GM11168 (cell line): ENCODE measurements around the gene FAM241B.

ENCODE experiments used
- in situ Hi-C: fragments of 300-500 bp; cut with MboI; formaldehyde crosslinking; loops from one replicate; pipeline ENCODE4 v1.12.0; 2022; ENCODE audit warnings: low sequenced_read_pairs; ENCODE audit not compliant: unreplicated experiment

Gene FAM241B

DNA sequence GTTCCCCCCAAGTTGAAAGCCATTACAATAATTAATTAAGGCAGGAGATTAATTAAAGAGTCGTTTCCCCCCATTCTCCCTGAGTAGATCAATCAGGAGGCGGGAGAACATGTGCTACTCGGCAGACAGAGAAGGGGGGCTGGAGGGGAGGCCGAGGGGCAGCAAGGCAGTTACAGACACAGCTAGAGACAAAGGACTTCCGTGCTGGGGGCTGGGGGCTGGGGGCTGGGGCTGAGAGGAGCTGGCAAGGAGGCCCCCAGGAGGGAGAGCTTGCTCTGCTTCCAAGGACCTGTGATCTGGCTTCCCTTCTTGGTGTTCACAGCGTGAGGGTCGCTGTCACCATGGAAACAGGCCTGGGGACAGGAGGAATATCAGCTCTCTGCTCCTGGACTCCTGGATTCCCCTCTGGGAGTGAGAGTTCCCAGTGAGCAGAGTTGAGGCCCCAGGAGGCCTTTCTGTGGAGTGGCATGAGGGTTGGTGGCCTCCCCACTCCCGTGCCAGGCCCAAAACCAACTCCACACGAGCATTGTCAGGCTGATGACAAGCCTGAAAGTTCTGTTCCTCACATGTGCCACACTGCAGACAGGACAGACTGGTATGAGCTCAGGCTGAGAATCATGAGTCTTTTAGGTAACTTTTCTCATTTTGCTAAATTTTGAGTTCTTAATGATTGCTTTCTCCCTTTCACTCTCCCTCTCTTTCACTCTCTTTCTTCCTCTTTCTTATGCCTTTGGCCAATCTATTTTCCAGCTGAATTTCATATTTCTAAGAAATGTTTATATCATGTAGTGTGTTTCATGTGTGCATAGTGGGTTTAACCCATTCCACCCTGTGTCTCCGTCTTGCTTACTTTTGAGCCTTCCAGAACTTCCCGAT lies 16.4 kb downstream of the FAM241B start:
- in situ Hi-C loops = no loop called here

- in situ Hi-C loops = no loop called here
Measured at GRCh38 chr10:69647126-69647525, 17.1 kb downstream of the FAM241B start.

GRCh38 chr10:69647819-69648218 lies 17.8 kb downstream of the FAM241B start:
- in situ Hi-C loops = no loop called here

DNA sequence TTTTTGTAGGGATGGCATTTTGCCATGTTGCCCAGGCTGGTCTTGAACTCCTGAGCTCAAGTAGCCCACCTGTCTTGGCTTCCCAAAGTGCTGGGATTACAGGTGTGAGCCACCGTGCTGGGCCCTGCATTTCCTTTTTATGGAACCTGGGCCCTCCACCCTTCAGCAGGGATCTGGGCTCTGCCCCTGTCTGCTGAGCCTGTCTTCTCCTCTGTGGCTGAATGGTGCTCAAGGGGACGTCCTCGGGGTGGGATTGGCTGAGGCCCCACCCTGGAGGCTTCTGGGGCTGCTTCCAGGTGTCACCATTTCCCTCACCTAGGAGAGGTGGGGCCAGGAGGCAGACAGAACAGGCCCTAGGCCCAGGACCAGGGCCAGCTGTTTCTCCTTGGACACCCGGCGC lies 18.4 kb downstream of the FAM241B start:
- in situ Hi-C loops = no loop called here

DNA sequence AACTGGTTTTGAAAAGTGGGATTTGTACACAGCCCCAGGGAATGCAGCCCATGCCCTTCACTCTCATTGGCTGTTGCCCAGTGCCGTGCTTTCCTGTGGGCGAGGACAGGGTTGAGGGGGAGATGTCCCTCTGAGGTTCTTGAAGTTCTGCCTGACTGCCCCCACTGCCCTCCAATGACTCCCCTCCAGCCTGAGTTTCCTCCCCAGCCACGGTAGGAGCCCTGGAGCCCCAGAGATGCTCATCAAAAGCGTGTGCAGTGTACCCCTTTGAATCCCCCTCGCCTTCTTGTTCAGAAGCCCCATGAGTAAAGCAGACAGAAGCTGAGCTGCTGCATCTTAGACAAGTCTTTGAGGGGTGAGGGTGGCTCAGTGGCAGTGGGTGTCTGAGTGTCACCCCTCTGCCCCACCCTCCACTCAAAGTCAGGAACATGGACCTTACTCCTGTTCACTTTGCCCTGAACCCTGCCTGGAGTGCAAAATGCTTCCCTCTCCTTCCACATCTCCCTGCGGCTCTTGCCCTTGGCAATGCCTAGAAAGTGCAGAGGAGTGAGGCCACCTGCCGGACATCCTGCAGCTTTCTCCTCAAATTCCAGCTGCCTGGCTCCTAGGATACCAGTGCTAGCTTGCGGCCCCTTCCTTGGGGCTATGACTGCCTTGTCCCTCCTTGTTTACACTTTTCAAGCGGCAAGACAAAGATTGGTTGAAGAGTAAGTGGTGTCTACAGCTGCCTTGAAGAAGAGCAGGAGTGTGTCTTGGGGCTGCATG lies 19.9 kb downstream of the FAM241B start:
- in situ Hi-C loops = no loop called here

GRCh38 chr10:69650589-69651261 lies 20.7 kb downstream of the FAM241B start:
- in situ Hi-C loops = no loop called here

DNA sequence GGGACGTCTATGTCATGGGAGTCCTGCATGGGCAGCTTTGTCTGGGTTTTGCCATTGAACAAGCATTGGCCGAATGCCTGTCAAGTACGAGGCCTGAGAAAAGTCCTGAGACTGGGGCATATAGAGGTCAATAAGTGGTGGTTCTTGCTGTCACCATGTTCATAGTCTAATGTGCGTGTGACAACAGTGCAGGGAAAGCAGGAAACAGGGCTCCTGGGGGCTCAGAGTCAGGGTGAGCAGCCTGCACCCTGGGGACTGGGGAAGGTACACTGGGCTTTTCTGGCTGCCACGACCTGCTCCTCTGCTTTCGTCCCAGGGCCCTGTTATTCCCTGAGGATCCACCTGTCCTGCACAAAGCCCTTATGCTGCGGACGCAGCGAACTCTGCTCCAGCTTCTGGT lies 21.3 kb downstream of the FAM241B start:
- in situ Hi-C loops = no loop called here

- in situ Hi-C loops = no loop called here
Measured at GRCh38 chr10:69652111-69652856, 22.2 kb downstream of the FAM241B start.

GRCh38 chr10:69652857-69653199 lies 22.8 kb downstream of the FAM241B start:
- in situ Hi-C loops = no loop called here

GRCh38 chr10:69653561-69653960 lies 23.5 kb downstream of the FAM241B start:
- in situ Hi-C loops = no loop called here

DNA sequence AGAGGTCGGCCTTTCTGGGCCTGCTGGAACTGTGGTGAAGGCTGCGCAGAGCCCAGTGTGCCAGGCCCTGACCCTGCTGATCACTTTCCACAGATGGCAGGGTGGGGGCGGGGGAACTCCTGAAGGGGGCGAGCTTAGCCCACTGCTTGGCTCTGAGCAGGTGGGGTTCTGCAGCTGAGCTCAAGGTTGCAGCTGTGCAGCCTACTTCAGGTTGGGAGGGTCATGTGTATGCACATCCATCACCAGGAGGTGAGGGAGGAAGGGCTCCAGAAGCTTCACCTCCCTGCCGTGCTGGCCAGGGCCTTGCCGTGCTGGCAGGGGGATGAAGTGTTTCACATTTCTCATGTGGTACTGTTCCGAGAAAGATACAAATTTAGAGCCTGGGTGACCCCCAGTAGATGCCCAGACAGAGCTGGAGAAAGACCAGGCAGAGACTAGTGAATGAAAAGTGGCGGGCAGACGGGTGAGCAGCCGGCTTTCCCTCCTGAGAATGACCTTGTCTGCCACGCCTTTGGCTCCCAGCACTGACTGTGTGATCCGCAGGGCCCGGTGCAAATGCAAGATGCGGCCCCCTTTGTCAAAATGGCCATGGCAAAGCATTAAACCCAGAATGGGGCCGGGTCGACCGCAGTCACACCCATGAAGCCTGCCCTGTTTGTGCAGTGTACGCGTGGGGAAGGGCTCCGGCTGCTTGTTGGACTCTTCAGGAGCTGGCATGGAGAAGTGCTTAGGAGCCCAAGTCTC lies 25.2 kb downstream of the FAM241B start:
- in situ Hi-C loops = no loop called here

DNA sequence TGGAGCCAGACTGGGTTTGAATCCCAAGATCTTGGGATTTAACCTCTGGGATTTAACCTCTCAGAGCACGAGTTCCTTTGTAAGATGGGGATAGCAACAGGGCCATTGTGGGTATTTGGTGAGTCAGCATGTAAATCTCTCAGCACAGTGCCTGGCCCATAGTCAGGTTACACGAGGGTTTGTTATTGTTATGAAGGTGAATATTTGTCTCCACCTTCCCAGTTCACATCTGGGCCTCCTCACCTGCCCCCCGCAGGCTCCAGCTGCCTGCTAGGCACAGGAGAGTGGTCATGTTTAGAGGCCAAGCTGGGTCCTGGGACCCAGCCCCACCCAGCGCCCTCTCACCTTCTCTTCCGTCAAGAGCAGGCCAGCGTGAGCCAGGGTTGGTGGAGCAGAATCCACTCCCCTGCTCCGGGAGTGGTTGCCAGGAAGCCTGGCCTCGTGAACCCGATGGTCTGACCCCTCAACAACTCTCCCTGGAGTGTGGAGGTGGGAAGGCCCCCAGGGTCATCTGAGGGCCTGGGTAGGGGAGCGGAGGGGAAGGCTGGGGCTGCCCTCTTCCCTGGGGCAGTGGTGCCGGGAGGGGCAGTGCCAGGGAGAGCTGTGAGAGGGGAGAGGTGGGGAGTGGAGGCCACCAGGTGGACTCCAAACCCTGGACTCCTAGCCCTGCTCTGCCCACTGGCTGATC lies 26.0 kb downstream of the FAM241B start:
- in situ Hi-C loops = no loop called here

DNA sequence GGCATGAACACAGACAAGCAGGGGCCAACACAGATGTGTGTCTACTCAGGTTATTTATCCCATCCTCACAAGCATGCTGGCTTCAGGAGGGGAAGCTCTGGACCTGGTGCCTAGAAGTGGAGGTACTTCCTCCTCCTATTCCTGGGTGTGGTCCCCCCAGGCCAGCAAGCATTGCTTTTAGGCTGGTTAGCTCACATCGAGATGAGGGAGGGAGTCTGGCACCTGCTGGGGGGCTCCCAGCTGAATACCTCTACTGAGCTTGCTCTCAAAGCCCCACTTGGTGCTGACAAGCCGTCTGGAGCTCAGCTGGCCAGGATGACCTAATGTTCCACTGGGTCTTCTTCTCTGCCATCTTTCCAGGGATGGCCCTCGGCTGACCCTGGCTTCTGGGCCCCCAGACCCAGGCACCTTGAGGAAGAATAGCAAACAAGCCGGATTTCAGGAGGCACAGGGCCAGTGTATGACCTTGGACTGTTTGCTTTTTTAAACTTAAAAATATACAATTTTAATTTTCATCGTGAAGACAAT lies 26.8 kb downstream of the FAM241B start:
- in situ Hi-C loops = no loop called here

DNA sequence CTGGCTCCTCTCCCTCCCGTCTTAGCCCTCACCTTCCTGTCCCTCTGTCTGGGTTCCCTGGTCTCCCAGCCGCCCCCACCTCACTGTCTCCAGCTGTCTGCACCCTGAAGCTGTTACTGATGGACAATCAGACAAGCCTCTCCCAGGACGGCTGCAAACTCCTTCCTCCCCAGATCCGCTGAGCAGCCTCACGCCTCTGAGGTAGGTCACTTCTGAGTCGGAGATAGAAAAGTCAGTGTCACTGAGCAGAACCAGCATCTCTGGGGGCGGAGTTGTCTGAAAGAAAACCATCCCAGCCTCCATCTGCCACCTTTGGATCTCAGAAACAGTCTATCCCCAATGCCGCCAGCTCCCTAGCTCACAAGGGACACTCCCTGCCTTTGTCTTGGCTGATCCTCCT lies 27.4 kb downstream of the FAM241B start:
- in situ Hi-C loops = no loop called here

DNA sequence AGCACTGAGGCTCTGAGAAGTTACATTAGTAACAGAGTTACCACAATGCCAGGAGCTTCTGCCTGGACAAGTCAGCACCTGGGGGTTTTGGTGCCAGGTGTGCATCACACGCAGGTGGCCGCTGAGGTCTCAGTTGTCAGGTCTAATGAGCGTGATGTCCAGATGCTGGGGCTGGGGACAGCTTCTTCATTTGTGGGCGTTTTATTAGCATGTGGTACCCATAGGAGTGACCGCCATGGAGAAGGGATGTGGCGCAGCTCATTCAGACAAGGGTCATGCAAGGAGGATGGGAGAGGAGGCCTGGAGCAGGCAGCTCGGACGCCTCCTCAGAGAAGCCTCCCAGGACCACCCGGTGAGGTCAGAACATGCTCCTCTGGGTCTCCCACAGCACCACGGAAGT lies 27.8 kb downstream of the FAM241B start:
- in situ Hi-C loops = no loop called here

DNA sequence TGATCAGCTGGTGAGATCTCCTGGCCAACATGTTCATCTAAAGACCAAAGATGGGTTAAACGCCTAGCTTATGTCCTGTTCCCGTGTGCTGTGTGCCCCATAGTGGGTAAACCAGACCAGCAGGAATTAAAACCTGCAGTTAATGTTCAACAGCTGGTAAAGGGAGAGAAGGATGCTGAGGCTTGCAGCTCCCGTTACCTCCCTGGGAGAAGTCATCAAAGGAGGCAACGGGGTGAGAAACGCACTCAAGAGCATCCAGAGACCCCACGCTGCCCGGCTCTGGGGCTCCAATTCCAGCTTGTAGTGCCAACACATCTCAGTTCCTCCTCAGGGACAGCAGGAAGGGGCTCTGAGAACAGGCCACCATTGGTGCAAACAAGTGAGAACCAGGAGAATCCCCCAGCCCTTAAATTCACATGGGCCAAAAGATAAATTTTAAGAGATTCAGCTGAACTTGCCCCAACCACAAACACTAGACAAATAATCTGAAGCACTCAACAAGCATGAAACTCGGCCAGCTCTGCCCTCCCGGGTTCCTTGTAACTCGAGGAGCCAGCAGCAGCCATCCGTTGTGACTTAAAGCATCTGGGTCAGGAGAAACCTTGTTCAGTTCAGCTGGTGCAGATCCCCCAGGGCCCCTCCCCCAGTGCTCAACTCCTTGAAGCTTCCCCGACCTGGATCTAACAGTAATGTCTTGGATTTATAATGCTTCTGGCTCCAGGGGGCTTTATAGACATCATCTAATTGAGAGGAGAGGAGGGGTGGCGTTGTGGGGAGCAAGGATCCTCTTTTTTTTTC lies 29.4 kb downstream of the FAM241B start:
- in situ Hi-C loops = no loop called here

DNA sequence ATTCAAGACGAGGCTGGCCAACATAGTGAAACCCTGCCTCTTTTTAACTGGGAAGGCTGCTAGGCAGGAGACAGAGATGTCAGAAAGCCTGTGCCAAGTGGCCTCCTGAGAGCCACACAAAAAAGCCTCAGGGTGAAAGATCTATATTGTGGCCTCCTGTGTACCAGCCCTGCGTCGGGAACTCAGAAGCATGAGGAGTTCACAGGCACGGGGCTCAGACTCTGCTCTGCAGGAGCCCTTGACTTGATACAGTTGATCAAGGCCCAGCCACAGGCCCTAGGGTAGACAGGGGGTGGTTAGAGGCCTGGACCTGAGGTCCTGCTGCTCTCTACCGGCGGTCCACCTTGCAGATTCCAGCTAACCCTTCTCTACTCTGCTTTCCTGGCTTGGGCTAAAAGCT lies 30.2 kb downstream of the FAM241B start:
- in situ Hi-C loops = no loop called here
